Measurements from ENCODE around the gene ISM2. TPM values are rescaled to one million over a fixed set of nuclear protein-coding genes. Genes with fewer than 3 reads are reported as not detected.

ISM2 gene
- total and polyA plus RNA-seq, 2 of the 13 experiments (the other 11 are each of a cell fraction or from before 2014, with no cell fraction given): 1.8 to 40.7 TPM

GRCh38 chr14:77495334-77495733 is 3.3 kb downstream of the ISM2 start:
- no peaks in the 10 kb centered on the region; a peak in 1 of 5 replicates for H3K27me3 ChIP-seq (ENCODE audit: control insufficient read depth in 1 of 2, insufficient read depth in 2 of 2, low read length in 2 of 2)
- FAIRE-seq: no peak
- TF ChIP-seq ZNF556 (CRISPR knock-in tag; IDR thresholded peaks at IDR 0.05; ENCODE audit: borderline replicate concordance) (no peak), ZNF770 (CRISPR knock-in tag; IDR thresholded peaks at IDR 0.05) (no peak), ZNF160 (CRISPR knock-in tag; IDR thresholded peaks at IDR 0.05) (no peak), FOXO1 (CRISPR knock-in tag; IDR thresholded peaks at IDR 0.05) (no peak), TOPORS (CRISPR knock-in tag; IDR thresholded peaks at IDR 0.05) (no peak), CHD2 (IDR thresholded peaks at IDR 0.05; ENCODE audit: low read depth, low read length) (no peak), ZNF317 (CRISPR knock-in tag; IDR thresholded peaks at IDR 0.05) (no peak), KAT8 (CRISPR knock-in tag; IDR thresholded peaks at IDR 0.05) (no peak), ZBTB39 (CRISPR knock-in tag; IDR thresholded peaks at IDR 0.05) (no peak), MED8 (CRISPR knock-in tag; IDR thresholded peaks at IDR 0.05; ENCODE audit: insufficient replicate concordance) (no peak)
- TF ChIP-seq, protein P1, sequence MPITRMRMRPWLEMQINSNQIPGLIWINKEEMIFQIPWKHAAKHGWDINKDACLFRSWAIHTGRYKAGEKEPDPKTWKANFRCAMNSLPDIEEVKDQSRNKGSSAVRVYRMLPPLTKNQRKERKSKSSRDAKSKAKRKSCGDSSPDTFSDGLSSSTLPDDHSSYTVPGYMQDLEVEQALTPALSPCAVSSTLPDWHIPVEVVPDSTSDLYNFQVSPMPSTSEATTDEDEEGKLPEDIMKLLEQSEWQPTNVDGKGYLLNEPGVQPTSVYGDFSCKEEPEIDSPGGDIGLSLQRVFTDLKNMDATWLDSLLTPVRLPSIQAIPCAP (CRISPR knock-in tag; IDR thresholded peaks at IDR 0.05; ENCODE audit: low read depth): no peak
- intact Hi-C loops (cut with micrococcal nuclease; ENCODE audit: unreplicated experiment): no loop called here
- no peak for ATAC-seq
- H3K27ac ChIP-seq (ENCODE audit: extremely low read length, insufficient read depth, low read length): no peak overlapping the region
- H3K9ac ChIP-seq (ENCODE audit: insufficient read depth, low read depth, low read length): no peak overlapping the region
- H3K4me2 ChIP-seq (ENCODE audit: low read depth, low read length): no peak overlapping the region
- peaks cover 10% of the 10 kb centered on the region for H3K79me2 ChIP-seq (ENCODE audit: insufficient read depth, low read length)
- CTCF ChIA-PET (ENCODE audit: low intra/inter-chr PET ratio, low total read pairs): no interaction called here
- DNase-seq (ENCODE audit: low spot score): no peak
- H3K4me3 ChIP-seq (replicated peaks in 1 of 3; ENCODE audit: insufficient read depth in 1 of 3, low read depth in 2 of 3, low read length in 3 of 3): no peak overlapping the region
- peaks cover 7% of the 10 kb centered on the region; the same call in 1 of the 2 replicates for H4K20me1 ChIP-seq (ENCODE audit: insufficient read depth, low read length)
- no peaks in the 10 kb centered on the region for H3K9me3 ChIP-seq (ENCODE audit: low read length)
- no TSS peak for BruUV-seq (replicated peaks)
- WGBS (ENCODE audit: low lambda C conversion rate): 97% methylated on average over 7 of the region's 7 CpGs
- POLR2A ChIA-PET: no interaction called here
- H3K4me1 ChIP-seq (ENCODE audit: insufficient read depth, low read length): peaks cover 30% of the 10 kb centered on the region
- no peak overlapping the region for H2AFZ ChIP-seq (ENCODE audit: low read length)
- no peaks in the 10 kb centered on the region; a peak in 1 of 5 replicates for H3K36me3 ChIP-seq (replicated peaks in 1 of 2; ENCODE audit: control insufficient read depth in 1 of 2, insufficient read depth in 2 of 2, low read length in 2 of 2)
- in situ Hi-C loops (cut with HindIII; ENCODE audit: extremely low pct_ligation_motif_present, low pct_unique_long_range_greater_than_20kb): no loop called here

Measured in HepG2 (cell line).